Measurements from ENCODE around the gene ZNF304. TPM values are rescaled to one million over a fixed set of nuclear protein-coding genes. Genes with fewer than 3 reads are reported as not detected.

Gene ZNF304
- total and polyA plus RNA-seq, 2 experiments from 2014 or later, result 3.5 to 12.4 TPM

GRCh38 chr19:57351867-57352266, 796 bp downstream of the ZNF304 start:
- TF ChIP-seq NANOG (IDR thresholded peaks at IDR 0.05; ENCODE audit: borderline replicate concordance) (no peak), REST (IDR thresholded peaks at IDR 0.05; ENCODE audit: unreplicated experiment) (no peak), CTCF (conservative IDR thresholded peaks at IDR 0.05; ENCODE audit: low read depth in 2 of 2) (no peak), CREB1 (CRISPR knock-in tag; IDR thresholded peaks at IDR 0.05; ENCODE audit: low read depth) (no peak), ZNF114 (CRISPR knock-in tag; IDR thresholded peaks at IDR 0.05) (no peak), ZNF462 (CRISPR knock-in tag; IDR thresholded peaks at IDR 0.05) (no peak), ZNF331 (CRISPR knock-in tag; IDR thresholded peaks at IDR 0.05; ENCODE audit: low read depth) (no peak), EZH2phosphoT487 (IDR thresholded peaks at IDR 0.05; ENCODE audit: unreplicated experiment) (no peak), JUNB (IDR thresholded peaks at IDR 0.05; ENCODE audit: unreplicated experiment) (no peak), STAT1 (IDR thresholded peaks at IDR 0.05; ENCODE audit: unreplicated experiment) (no peak), ETS1 (IDR thresholded peaks at IDR 0.05) (no peak), EZH2 (IDR thresholded peaks at IDR 0.05; ENCODE audit: low read depth, unreplicated experiment) (no peak), POLR2AphosphoS5 (IDR thresholded peaks at IDR 0.05; ENCODE audit: low read depth) (no peak)
- Mint-ChIP-seq H3K27me3 (ENCODE audit: insufficient read depth, low read depth, poor library complexity) (peaks cover 13% of the 10 kb centered on the region), H3K36me3 (ENCODE audit: low read depth) (peaks cover 30% of the 10 kb centered on the region), H3K9me3 (no peaks in the 10 kb centered on the region; the same call in 2 of the 3 replicates), H3K4me3 (peak overlapping the region; percentile 99), H3K4me1 (peaks cover 13% of the 10 kb centered on the region), H3K27ac (peak overlapping the region; percentile 95)
- H3K4me3 ChIP-seq, result peak overlapping the region; percentile 98
- H3K27me3 ChIP-seq (ENCODE audit: insufficient read depth), result no peaks in the 10 kb centered on the region
- no peak overlapping the region for H3K27ac ChIP-seq (ENCODE audit: low read depth)
- DNase-seq (ENCODE audit: low spot score) (peak; percentile 19), ATAC-seq (peak; percentile 8)
- no peaks in the 10 kb centered on the region for H3K9me2 ChIP-seq (ENCODE audit: insufficient read depth)
- H3K36me3 ChIP-seq (ENCODE audit: insufficient read depth), result no peaks in the 10 kb centered on the region; the same call in 1 of the 2 replicates
- H2AFZ ChIP-seq, result peak overlapping the region; percentile 78; the same call in 1 of the 2 replicates
- H4K20me1 ChIP-seq (replicated peaks; ENCODE audit: insufficient read depth), result 0 out of 2 replicates have a peak, but pooled peaks cover 2% of the 10 kb centered on the region
- H3K4me1 ChIP-seq (ENCODE audit: insufficient read depth), result peaks cover 13% of the 10 kb centered on the region
- H3F3A ChIP-seq (replicated peaks; ENCODE audit: low read depth), result no peaks in the 10 kb centered on the region
- H3K79me2 ChIP-seq (replicated peaks; ENCODE audit: insufficient read depth), result peaks cover 28% of the 10 kb centered on the region
- peak overlapping the region; percentile 98 for H3K4me2 ChIP-seq

All from GM23338 (cell line).